ENCODE data around the gene NCKAP5.

NCKAP5 gene

GRCh38 chr2:133146893-133147292 lies 421.4 kb downstream of the NCKAP5 start:
- Histone ChIP-seq H3K9ac (ENCODE audit: insufficient read length, low read depth) (no peak overlapping the region), H3K4me3 (ENCODE audit: insufficient read length, low read depth) (no peak overlapping the region)

GRCh38 chr2:133143645-133144044 lies 424.6 kb downstream of the NCKAP5 start:
- TF ChIP-seq SUZ12 (IDR thresholded peaks at IDR 0.05; ENCODE audit: extremely low read depth, insufficient read depth, insufficient read length) (no peak), ZNF274 (IDR thresholded peaks at IDR 0.05; ENCODE audit: low read depth, low read length) (no peak), YY1 (IDR thresholded peaks at IDR 0.05; ENCODE audit: insufficient read depth, insufficient read length) (no peak)
- Histone ChIP-seq H3K36me3 (ENCODE audit: insufficient read depth, insufficient read length, low read length) (no peaks in the 10 kb centered on the region), H3K9ac (ENCODE audit: insufficient read length, low read depth) (no peak overlapping the region), H3K4me3 (ENCODE audit: insufficient read length, low read depth) (no peak overlapping the region), H3K9me3 (ENCODE audit: insufficient read depth, low read length) (no peaks in the 10 kb centered on the region), H3K27me3 (ENCODE audit: insufficient read depth, insufficient read length) (no peaks in the 10 kb centered on the region), H3K4me1 (ENCODE audit: insufficient read depth, insufficient read length) (no peaks in the 10 kb centered on the region)
- DNase-seq (ENCODE audit: low read depth, low spot score), result no peak

More at GRCh38 chr2:133146893-133147292, 421.4 kb downstream of the NCKAP5 start:
- Histone ChIP-seq H3K27me3 (ENCODE audit: insufficient read depth, insufficient read length) (no peaks in the 10 kb centered on the region), H3K9me3 (ENCODE audit: insufficient read depth, low read length) (no peaks in the 10 kb centered on the region), H3K36me3 (ENCODE audit: insufficient read depth, insufficient read length, low read length) (no peaks in the 10 kb centered on the region), H3K4me1 (ENCODE audit: insufficient read depth, insufficient read length) (no peaks in the 10 kb centered on the region)
- TF ChIP-seq ZNF274 (IDR thresholded peaks at IDR 0.05; ENCODE audit: low read depth, low read length) (no peak), SUZ12 (IDR thresholded peaks at IDR 0.05; ENCODE audit: extremely low read depth, insufficient read depth, insufficient read length) (no peak), YY1 (IDR thresholded peaks at IDR 0.05; ENCODE audit: insufficient read depth, insufficient read length) (no peak)
- no peak for DNase-seq (ENCODE audit: low read depth, low spot score)

GRCh38 chr2:133142087-133142486 lies 426.2 kb downstream of the NCKAP5 start:
- H3K9me3 ChIP-seq (ENCODE audit: insufficient read depth, low read length), result no peaks in the 10 kb centered on the region
- TF ChIP-seq YY1 (IDR thresholded peaks at IDR 0.05; ENCODE audit: insufficient read depth, insufficient read length) (no peak), ZNF274 (IDR thresholded peaks at IDR 0.05; ENCODE audit: low read depth, low read length) (no peak), SUZ12 (IDR thresholded peaks at IDR 0.05; ENCODE audit: extremely low read depth, insufficient read depth, insufficient read length) (no peak)
- H3K9ac ChIP-seq (ENCODE audit: insufficient read length, low read depth), result no peak overlapping the region
- H3K36me3 ChIP-seq (ENCODE audit: insufficient read depth, insufficient read length, low read length), result no peaks in the 10 kb centered on the region
- H3K4me3 ChIP-seq (ENCODE audit: insufficient read length, low read depth), result no peak overlapping the region
- no peak for DNase-seq (ENCODE audit: low read depth, low spot score)
- H3K4me1 ChIP-seq (ENCODE audit: insufficient read depth, insufficient read length), result no peaks in the 10 kb centered on the region
- no peaks in the 10 kb centered on the region for H3K27me3 ChIP-seq (ENCODE audit: insufficient read depth, insufficient read length)

- no peaks in the 10 kb centered on the region for H3K9me3 ChIP-seq (ENCODE audit: insufficient read depth, low read length)
- H3K4me1 ChIP-seq (ENCODE audit: insufficient read depth, insufficient read length), result no peaks in the 10 kb centered on the region
- no peak overlapping the region for H3K4me3 ChIP-seq (ENCODE audit: insufficient read length, low read depth)
- no peaks in the 10 kb centered on the region for H3K27me3 ChIP-seq (ENCODE audit: insufficient read depth, insufficient read length)
- H3K9ac ChIP-seq (ENCODE audit: insufficient read length, low read depth), result no peak overlapping the region
- TF ChIP-seq ZNF274 (IDR thresholded peaks at IDR 0.05; ENCODE audit: low read depth, low read length), result no peak
- TF ChIP-seq SUZ12 (IDR thresholded peaks at IDR 0.05; ENCODE audit: extremely low read depth, insufficient read depth, insufficient read length), result no peak
- TF ChIP-seq YY1 (IDR thresholded peaks at IDR 0.05; ENCODE audit: insufficient read depth, insufficient read length), result no peak
- no peak for DNase-seq (ENCODE audit: low read depth, low spot score)
- no peaks in the 10 kb centered on the region for H3K36me3 ChIP-seq (ENCODE audit: insufficient read depth, insufficient read length, low read length)
Measured at GRCh38 chr2:133140620-133141019, 427.6 kb downstream of the NCKAP5 start.

- no peaks in the 10 kb centered on the region for H3K4me1 ChIP-seq (ENCODE audit: insufficient read depth, insufficient read length)
- no peak overlapping the region for H3K9ac ChIP-seq (ENCODE audit: insufficient read length, low read depth)
- no peaks in the 10 kb centered on the region for H3K27me3 ChIP-seq (ENCODE audit: insufficient read depth, insufficient read length)
- TF ChIP-seq SUZ12 (IDR thresholded peaks at IDR 0.05; ENCODE audit: extremely low read depth, insufficient read depth, insufficient read length), result no peak
- no peak for TF ChIP-seq ZNF274 (IDR thresholded peaks at IDR 0.05; ENCODE audit: low read depth, low read length)
- TF ChIP-seq YY1 (IDR thresholded peaks at IDR 0.05; ENCODE audit: insufficient read depth, insufficient read length), result no peak
- H3K9me3 ChIP-seq (ENCODE audit: insufficient read depth, low read length), result no peaks in the 10 kb centered on the region
- no peak overlapping the region for H3K4me3 ChIP-seq (ENCODE audit: insufficient read length, low read depth)
- peak; percentile 66 for DNase-seq (ENCODE audit: low read depth, low spot score)
- no peaks in the 10 kb centered on the region for H3K36me3 ChIP-seq (ENCODE audit: insufficient read depth, insufficient read length, low read length)
Measured at GRCh38 chr2:133139847-133140533, 428.3 kb downstream of the NCKAP5 start.

- no peaks in the 10 kb centered on the region for H3K4me1 ChIP-seq (ENCODE audit: insufficient read depth, insufficient read length)
- H3K9me3 ChIP-seq (ENCODE audit: insufficient read depth, low read length), result no peaks in the 10 kb centered on the region
- no peaks in the 10 kb centered on the region for H3K36me3 ChIP-seq (ENCODE audit: insufficient read depth, insufficient read length, low read length)
- TF ChIP-seq YY1 (IDR thresholded peaks at IDR 0.05; ENCODE audit: insufficient read depth, insufficient read length) (no peak), SUZ12 (IDR thresholded peaks at IDR 0.05; ENCODE audit: extremely low read depth, insufficient read depth, insufficient read length) (no peak), ZNF274 (IDR thresholded peaks at IDR 0.05; ENCODE audit: low read depth, low read length) (no peak)
- H3K4me3 ChIP-seq (ENCODE audit: insufficient read length, low read depth), result no peak overlapping the region
- DNase-seq (ENCODE audit: low read depth, low spot score), result no peak
- H3K27me3 ChIP-seq (ENCODE audit: insufficient read depth, insufficient read length), result no peaks in the 10 kb centered on the region
- H3K9ac ChIP-seq (ENCODE audit: insufficient read length, low read depth), result no peak overlapping the region
Measured at GRCh38 chr2:133138693-133139092, 429.6 kb downstream of the NCKAP5 start.

- Histone ChIP-seq H3K9me3 (ENCODE audit: insufficient read depth, low read length) (no peaks in the 10 kb centered on the region), H3K36me3 (ENCODE audit: insufficient read depth, insufficient read length, low read length) (no peaks in the 10 kb centered on the region), H3K4me1 (ENCODE audit: insufficient read depth, insufficient read length) (no peaks in the 10 kb centered on the region), H3K4me3 (ENCODE audit: insufficient read length, low read depth) (no peak overlapping the region), H3K9ac (ENCODE audit: insufficient read length, low read depth) (no peak overlapping the region), H3K27me3 (ENCODE audit: insufficient read depth, insufficient read length) (no peaks in the 10 kb centered on the region)
- DNase-seq (ENCODE audit: low read depth, low spot score), result no peak
- TF ChIP-seq YY1 (IDR thresholded peaks at IDR 0.05; ENCODE audit: insufficient read depth, insufficient read length) (no peak), ZNF274 (IDR thresholded peaks at IDR 0.05; ENCODE audit: low read depth, low read length) (no peak), SUZ12 (IDR thresholded peaks at IDR 0.05; ENCODE audit: extremely low read depth, insufficient read depth, insufficient read length) (no peak)
Measured at GRCh38 chr2:133135035-133135654, 433.1 kb downstream of the NCKAP5 start.

Measured in NT2/D1 (cell line).